Measurements from ENCODE around the gene STX4.

GRCh38 chr16:31081428-31082351 lies 48.3 kb downstream of the STX4 start:
- TF ChIP-seq, protein P1, sequence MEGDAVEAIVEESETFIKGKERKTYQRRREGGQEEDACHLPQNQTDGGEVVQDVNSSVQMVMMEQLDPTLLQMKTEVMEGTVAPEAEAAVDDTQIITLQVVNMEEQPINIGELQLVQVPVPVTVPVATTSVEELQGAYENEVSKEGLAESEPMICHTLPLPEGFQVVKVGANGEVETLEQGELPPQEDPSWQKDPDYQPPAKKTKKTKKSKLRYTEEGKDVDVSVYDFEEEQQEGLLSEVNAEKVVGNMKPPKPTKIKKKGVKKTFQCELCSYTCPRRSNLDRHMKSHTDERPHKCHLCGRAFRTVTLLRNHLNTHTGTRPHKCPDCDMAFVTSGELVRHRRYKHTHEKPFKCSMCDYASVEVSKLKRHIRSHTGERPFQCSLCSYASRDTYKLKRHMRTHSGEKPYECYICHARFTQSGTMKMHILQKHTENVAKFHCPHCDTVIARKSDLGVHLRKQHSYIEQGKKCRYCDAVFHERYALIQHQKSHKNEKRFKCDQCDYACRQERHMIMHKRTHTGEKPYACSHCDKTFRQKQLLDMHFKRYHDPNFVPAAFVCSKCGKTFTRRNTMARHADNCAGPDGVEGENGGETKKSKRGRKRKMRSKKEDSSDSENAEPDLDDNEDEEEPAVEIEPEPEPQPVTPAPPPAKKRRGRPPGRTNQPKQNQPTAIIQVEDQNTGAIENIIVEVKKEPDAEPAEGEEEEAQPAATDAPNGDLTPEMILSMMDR (IDR thresholded peaks at IDR 0.05; ENCODE audit: insufficient read depth, low read length, poor library complexity, severe bottlenecking), result no peak
- TF ChIP-seq EZH2phosphoT487 (conservative IDR thresholded peaks at IDR 0.05; ENCODE audit: low read length), result no peak

All from SU-DHL-6 (cell line).